GM21717 (cell line): ENCODE measurements around the gene RPP38.
A peak's percentile ranks its signal among the peaks of the same experiment; 100 is the strongest.

ENCODE experiments used
- ATAC-seq: cut with Tn5 transposase; IDR thresholded peaks from one replicate; pipeline ENCODE4 v1.9.1; 2021; ENCODE audit warnings: mild to moderate bottlenecking, moderate library complexity; ENCODE audit not compliant: unreplicated experiment

Gene RPP38

DNA sequence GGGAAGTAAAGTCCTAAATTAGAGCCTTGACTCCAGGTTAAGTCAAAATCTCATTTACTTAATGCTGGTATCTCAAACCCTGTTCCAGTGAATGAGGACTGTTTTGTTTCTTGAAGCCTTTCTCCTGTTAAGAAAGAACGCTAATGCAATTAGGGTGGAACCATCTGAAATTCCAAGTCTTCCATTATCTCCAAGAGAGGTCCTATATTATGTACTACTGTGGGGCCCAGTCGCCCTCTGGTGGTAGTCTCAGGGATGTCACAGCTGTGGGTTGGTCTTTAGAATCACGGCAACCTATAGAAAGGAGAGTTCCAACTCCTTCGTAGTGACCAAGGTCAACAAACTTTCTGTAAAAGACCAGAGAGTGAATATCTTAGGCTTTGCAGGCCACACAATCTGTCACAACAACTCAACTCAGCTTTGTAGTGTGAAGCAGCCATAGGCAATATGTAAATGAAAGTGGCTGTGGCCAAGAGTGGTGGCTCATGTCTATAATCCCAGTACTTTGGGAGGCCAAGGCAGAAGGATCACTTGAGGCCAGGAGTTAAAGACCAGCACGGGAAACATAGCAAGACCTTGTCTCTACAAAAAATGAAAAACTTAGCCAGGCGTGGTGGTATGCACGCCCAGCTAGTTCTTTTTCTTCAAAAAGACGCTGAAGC is 9.3 kb downstream of the RPP38 start:
- peak; percentile 79 for ATAC-seq

DNA sequence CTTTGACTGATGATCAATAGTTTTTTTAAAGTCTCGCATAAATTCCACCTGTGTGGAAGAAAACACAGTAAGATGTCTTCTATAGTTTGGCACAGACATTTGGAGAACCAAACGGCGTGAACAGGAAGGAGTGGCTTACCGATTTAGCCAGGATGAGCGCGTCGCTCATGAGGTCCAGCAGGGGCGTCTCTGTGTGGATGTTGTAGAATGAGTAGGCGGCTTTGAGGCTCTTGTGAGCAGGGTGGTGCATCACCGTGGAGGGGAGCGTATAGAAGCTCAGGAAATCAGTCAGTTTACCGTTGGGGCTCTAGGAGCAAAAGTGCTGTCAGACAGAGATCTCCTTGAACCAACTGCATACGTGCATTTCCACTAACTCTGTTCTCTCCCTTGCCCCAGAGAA is 15.5 kb downstream of the RPP38 start:
- ATAC-seq = no peak

DNA sequence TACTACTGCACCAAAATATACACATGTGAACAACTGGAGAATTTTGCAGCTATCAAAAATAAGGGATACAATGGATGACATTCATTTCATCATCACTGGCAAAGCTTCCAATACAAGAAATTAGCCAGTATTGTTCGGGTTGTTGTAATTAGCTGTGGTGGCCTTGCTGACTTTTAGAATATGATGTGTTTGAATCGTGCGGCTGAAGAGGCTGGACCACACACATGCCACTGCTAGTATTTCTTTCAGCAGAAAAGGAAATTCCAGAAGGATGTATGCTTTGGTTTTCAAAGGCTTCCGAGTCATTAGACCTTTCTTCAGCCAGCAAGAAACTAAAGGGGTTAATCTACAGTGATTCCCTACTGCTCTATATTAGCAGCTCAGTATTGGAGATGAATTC is 16.6 kb downstream of the RPP38 start:
- ATAC-seq = no peak

DNA sequence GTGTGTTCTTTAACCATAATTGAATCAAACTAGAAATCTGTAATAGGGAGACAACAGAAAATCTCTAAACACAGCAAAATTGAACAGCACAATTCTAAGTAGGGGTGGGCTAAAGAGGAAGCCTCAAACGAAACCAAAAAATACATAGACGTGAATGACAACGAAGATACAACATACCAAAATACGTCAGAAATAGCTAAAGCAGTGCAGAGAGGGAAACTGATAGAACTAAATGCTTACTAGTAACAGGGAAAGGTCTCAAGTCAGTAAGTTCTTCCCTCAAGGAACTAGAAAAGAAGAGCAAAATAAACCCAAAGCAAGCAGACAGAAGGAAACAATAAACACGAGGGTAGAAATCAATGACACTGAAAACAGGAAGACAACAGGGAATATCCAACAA is 19.1 kb downstream of the RPP38 start:
- ATAC-seq = no peak

DNA sequence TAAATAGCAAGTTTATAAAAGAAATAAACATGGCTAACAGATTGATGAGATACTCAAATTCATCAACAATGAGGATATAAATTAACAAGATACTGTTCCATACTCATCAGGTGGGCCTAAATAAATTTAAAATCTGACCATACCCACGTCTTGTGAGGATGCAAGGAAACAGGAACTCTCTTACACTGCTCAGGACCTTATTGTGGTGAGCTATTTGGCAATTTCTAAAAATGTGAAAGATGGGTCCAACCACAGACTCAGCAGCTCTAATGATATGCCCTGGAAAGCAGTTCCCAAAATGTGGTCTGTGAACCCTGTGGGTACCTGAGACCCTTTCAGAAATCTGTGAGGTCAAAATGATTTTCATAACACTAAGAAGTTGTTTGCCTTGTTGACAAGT is 21.5 kb downstream of the RPP38 start:
- ATAC-seq = no peak

DNA sequence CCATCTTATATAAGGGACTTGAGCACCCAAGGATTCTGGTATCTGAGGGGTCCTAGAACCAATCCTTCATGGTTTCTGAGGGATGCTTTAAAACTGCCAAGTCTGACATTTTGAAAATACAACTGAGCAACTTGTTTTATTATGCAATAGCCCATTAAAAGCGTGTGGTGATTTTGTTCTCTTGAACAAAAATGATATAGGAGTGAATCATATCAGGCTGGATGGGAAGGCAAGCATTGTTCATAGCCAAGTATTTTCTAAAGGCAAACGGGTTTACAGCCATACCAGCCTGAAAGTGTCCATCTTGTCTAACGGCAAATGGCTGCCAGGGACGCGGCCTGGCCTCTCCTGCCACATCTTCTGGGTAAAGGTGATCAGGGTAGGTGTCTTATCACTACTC is 23.4 kb downstream of the RPP38 start:
- no peak for ATAC-seq

DNA sequence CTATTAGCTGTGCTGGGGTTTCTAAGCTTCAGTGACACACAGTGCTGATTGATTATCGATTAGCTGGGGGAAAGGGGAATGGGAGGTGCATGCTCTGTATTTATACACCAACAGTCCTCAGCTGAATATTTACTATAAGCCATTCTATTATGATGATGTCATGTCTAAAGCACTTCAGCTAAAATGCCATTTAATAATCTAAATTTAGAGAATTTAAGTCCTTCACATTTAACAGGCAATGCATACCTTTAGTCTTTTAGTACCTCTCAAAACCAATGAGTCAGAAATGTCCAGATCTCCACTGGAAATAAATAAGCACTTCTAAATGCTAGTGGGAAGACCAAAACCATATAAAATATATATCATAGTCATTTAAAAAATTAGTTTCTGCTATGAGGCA is 24.6 kb downstream of the RPP38 start:
- ATAC-seq = no peak

DNA sequence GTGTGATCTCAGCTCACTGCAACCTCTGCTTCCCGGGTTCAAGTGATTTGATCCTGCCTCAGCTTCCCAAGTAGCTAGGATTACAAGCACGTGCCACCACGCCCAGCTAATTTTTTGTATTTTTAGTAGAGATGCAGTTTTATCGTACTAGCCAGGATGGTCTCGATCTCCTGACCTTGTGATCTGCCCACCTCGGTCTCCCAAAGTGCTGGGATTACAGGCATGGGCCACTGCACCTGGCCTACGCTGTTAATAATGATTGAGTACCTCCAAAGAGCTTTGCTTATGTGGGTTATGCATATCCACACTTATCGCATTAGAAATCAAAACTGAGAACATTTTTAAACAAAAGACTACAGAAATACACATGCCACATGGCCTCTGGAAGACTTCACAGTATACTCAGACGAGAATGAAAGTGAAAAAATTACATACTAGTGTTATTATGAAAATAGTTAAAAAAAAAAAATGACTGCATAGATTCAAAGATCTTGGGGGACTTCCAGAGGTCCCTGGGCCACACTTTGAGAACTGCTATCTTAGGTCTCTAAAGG is 25.4 kb downstream of the RPP38 start:
- peak; percentile 87 for ATAC-seq

DNA sequence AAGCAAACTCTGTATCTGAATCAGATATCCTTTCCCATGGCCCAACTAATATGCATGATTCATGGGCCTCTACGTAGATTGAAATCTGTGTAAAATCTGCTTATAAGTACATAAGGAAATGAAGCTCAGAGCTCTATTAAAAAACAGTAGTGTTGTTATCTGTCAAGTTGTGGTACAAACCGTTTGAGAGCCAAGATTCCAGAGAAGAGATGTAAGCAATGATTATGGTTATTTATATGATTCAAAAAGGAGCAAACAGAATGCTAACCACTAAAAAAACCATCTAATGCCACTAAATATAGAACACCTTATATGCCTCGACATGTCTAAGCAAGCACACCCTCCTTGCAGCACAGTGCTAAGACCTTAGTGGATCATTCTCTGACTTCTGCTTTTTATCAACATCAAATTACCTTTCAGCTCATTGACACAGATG is 26.6 kb downstream of the RPP38 start:
- ATAC-seq = no peak

DNA sequence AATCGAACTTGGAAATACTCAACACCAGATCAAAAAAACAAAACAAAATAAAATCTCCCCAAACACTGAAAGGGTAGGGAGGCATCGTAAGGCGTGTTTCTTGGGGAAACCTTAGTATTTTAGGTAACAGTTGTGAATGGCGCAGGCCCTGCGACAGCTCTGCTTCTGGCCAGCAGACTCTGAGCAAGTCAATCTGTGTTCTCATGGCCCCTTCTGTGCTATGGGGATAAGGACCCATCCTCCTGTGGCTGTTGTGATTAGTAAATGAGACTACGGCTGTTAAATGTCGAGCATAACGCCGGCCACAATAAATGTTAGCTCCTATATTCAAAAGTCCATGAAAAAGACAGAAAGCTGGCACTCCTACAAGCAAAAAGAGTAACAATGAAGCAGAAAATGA is 27.0 kb downstream of the RPP38 start:
- no peak for ATAC-seq

DNA sequence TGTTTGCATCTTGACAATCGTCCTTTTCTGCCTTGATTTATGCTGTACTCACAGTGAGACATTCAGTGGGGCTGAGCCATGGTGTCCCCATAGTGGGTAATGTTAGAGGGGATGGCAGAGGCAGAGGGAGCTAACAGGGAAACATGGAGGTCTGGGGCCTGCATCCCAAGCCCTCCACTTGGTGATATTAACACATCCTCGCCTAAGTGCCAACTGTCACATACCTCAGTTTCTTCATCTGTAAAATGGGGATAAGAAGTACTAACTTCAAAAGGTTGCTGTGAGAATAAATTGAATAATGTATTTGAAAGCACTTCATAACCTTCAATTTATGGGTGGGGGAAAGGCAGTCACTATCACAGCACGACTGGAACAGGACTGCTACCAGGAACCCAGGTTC is 27.8 kb downstream of the RPP38 start:
- ATAC-seq = no peak

DNA sequence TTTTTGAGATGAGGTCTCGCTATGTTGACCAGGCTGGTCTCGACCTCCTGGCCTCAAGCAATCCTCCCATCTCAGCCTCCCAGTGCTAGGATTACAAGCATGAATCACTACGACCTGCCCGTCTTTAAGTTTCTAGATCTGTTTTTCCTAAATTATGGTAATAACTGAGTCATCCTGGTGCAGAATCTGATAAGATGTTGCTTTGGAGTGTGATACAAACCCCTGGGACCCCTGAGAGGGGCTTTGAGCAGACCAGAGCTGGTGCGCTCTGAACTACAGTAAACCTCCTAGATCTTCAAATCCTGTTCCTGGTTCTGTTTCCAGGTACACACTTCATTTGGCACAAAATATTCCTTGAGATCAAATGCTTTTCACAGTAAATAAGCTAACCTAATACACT is 34.2 kb downstream of the RPP38 start:
- ATAC-seq = no peak

DNA sequence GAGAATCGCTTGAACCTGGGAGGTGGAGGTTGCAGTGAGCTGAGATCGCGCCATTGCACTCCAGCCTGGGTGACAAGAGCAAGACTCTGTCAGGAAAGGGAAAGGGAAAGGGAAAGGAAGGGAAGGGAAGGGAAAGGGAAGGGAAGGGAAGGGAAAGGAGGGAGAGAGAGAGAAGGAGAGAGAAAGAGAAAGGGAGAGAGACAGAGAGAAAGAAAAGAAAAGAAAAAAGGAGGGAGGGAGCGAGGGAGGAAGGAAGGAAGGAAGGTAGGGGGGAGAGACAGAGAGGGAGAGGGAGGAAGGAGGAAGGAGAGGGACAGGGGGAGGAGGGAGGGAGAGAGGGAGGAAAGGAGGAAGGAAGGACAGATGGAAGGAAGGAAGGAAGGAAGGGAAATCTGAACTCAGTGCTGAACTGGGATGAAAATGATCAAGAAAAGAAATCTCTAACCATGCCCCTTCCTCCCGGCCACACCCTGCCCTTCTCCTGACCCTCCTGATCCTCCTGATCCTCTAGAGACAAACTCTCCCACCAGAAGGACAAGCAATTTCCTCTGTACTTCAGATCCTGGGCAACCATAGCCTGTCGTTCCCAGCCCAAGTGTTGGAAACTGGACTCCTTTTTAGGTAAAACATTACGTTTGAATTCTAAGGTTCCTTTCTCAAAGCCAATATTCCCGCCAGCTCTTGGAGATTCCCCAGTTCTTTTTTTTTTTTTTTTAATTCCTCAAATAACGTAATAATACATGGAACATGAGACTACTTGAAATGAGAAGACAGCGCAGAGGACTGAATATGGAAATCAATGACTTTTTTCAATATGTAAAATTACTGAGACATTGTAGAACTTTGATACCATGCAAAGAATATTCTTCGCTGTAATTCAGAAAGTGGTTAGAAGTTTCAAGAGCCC is 39.2 kb downstream of the RPP38 start:
- ATAC-seq = no peak

DNA sequence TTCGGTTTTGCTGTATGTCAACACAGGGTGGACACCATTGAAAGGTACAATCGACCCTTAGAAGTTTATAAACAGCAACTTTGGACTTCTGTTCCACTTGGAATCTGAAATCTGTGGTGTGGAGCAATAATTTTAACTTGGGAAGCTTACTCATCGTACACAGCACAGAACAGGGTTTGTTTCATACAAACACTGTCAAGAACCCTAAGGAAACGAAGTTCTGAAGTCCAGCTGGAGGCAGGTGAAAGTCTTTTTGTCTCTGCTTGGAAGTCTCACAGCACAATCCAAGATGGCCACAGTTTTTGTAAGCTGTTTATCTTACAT is 39.8 kb downstream of the RPP38 start:
- ATAC-seq = no peak

DNA sequence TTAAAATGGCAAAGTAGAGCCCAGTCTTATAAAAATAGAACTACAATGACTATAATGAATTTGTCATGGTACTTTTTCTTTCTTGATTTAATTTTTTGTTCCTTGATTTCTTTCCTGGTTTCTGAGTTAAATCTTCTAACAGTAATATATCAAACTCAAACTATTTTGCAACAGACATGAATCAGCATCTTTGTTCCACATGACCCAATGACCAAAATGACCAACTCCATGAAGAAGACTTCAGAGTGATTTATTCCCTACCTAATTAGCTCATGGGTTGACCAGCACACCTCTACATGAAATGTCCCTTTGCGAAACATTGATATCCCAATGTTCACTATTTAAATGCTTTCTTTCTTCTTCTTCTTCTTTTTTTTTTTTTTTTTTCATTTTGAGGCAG is 40.5 kb downstream of the RPP38 start:
- no peak for ATAC-seq

DNA sequence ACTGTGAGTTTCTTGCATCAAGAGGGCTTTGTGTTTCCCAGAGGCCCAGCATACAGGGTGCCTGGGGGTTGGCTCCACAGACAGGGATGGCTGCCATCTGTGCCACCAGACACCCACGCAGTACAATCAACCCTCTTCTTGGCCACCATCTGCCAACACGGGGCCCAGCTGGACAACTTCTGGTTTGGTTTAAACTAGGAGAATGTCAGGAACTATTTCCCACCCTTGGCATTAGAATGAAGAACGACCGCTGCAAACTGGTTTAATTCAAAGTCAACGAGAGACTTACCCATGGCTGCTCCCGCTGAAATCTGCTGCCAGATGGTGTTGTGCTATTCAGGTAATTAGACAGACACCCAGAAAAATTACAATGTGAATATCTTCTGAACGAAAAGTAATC is 43.5 kb downstream of the RPP38 start:
- ATAC-seq = no peak

DNA sequence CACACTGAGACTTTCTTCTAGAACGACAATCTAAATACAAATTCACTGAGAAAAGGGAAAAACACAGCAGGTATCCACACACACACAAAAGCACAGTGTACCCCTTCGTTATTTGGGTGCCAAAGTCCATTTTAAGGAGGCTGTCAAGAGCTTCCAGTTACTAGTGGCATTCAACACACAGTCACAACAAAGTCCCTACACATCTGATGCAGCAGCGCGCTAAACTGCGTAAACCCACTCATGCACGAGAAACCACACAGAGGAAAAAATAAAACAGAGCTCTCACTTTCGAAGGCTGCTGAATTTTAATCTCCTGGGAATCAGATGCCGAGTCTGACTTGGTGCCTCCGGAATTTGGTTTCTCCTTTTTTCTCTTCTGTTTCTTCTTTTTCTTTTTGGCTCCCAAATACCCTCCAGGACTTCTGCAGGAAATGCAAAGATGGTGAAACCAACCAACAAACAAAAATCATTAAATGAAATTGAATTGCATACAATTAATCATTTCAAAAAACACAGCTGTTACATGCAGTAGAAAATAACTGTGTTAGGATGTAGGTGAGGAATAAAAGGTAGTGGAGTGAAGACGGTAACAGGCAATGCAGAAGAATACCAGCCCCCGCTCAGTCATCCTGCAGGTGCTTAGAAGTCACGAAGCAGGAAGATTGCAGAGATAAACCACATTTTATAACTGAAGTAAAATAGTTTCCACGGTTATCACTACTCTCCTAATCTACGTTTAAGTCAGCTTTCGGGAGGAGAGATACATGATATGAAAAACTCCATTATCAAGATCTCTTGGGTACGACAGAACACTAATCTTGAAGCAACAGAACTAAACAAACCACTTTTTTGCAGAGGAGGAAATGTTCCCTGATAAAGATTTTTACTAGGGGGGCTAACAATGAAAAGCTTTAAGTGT is 44.2 kb downstream of the RPP38 start:
- peak; percentile 88 for ATAC-seq

DNA sequence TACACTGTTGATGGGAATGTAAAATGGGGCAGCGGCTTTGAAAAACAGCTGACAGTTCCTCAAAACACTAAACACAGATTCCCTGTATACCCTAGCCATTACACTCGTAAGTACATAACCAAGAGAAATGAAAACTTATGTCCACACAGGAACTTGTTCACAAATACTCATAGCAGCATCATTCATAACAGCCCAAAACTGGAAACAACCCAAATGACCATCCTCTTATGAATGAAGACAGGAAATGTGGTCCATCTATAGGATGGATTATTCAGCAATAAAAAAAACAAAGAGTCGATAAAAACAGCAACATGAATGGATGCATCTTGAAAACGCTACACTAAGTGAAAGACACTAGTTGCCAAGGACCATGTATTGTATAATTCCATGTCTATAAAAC is 47.6 kb downstream of the RPP38 start:
- no peak for ATAC-seq

DNA sequence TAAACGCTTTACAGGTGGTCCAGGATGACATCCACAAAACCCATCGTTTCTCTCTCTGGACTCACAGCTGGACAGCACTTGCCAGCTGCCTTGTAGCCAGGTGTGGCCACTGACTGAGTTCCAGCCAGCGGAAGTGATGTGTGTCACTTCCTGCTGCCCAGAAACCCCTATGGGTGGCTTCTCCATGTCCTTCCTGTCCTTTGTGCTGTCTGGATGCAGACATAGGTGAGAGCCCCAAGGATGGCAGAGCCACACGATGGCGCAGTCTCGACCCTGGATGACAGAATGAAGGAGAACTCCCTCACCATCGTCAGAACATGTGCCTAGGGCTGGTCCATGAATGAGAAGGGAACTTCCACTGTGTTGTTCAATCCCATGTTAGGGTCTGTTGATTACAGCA is 49.2 kb downstream of the RPP38 start:
- ATAC-seq = no peak

DNA sequence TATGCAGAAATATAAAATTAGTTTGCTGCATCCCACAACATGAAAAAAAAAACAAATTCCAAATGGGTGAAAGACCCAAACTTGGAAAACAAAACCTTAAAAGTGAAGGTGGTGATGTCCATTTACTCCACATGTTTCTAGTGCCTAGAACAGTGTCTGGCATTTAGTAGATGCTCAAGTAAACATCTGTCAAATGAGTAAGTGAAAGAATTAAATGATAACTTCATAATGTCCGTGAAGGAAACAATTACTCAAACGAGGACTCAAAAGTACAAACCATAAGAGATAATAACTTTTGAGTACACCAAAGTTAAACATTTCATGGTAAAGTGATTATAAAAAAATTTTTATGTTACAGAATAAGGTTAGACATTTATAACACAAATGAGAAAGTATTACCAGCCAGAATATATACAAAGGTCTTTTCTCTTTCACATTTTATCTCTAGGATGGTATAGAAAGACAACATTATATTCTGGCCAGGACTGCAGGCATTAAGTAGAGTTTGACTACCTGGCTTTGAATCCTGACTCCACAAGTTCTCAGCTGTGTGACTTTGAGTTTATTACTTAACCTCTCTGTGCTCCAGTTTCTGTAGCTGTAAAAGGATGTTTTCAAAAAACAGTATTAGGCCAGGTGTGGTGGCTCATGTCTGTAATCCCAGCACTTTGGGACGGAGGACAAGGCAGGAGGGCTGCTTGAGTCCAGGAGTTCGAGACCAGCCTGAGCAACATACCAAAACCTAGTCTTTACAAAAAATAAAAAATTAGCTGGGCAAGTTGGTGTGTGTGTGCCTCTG is 50.6 kb downstream of the RPP38 start:
- ATAC-seq = no peak
